Measurements from ENCODE around the gene NATD1.

NATD1 gene

GRCh38 chr17:21214777-21215541, 38.3 kb downstream of the NATD1 start:
- DNase-seq (ENCODE audit: low read depth in 2 of 2), result no peak

- peak; percentile 90 for DNase-seq (ENCODE audit: low read depth in 2 of 2)
Measured at GRCh38 chr17:21214015-21214776, 39.0 kb downstream of the NATD1 start, which contains the start of gene TMEM11. TMEM11 (minus strand) TSS chr17:21214161; CDS start chr17:21214152, 9 bp downstream.

- no peak for DNase-seq (ENCODE audit: low read depth in 2 of 2)
Measured at GRCh38 chr17:21213638-21214014, 39.6 kb downstream of the NATD1 start.

GRCh38 chr17:21212826-21213637, 40.2 kb downstream of the NATD1 start:
- DNase-seq (ENCODE audit: low read depth in 2 of 2), result no peak

- DNase-seq (ENCODE audit: low read depth in 2 of 2), result no peak
Measured at GRCh38 chr17:21211825-21212479, 41.3 kb downstream of the NATD1 start.

- DNase-seq (ENCODE audit: low read depth in 2 of 2), result no peak
Measured at GRCh38 chr17:21210411-21211076, 42.7 kb downstream of the NATD1 start.

GRCh38 chr17:21209511-21210175, 43.6 kb downstream of the NATD1 start:
- no peak for DNase-seq (ENCODE audit: low read depth in 2 of 2)

- no peak for DNase-seq (ENCODE audit: low read depth in 2 of 2)
Measured at GRCh38 chr17:21208352-21208751, 44.9 kb downstream of the NATD1 start.

GRCh38 chr17:21204935-21205334, 48.3 kb downstream of the NATD1 start:
- DNase-seq (ENCODE audit: low read depth in 2 of 2), result no peak

GRCh38 chr17:21202512-21202911, 50.7 kb downstream of the NATD1 start:
- no peak for DNase-seq (ENCODE audit: low read depth in 2 of 2)

- no peak for DNase-seq (ENCODE audit: low read depth in 2 of 2)
Measured at GRCh38 chr17:21201874-21202273, 51.3 kb downstream of the NATD1 start.

GRCh38 chr17:21201298-21201595, 52.0 kb downstream of the NATD1 start:
- DNase-seq (ENCODE audit: low read depth in 2 of 2), result no peak

GRCh38 chr17:21200590-21201297, 52.5 kb downstream of the NATD1 start:
- DNase-seq (ENCODE audit: low read depth in 2 of 2), result no peak

- no peak for DNase-seq (ENCODE audit: low read depth in 2 of 2)
Measured at GRCh38 chr17:21199856-21200255, 53.4 kb downstream of the NATD1 start.

GRCh38 chr17:21199311-21199710, 53.9 kb downstream of the NATD1 start:
- no peak for DNase-seq (ENCODE audit: low read depth in 2 of 2)

- no peak for DNase-seq (ENCODE audit: low read depth in 2 of 2)
Measured at GRCh38 chr17:21198411-21198810, 54.8 kb downstream of the NATD1 start.

- DNase-seq (ENCODE audit: low read depth in 2 of 2), result no peak
Measured at GRCh38 chr17:21196126-21196525, 57.1 kb downstream of the NATD1 start.

GRCh38 chr17:21194703-21195102, 58.5 kb downstream of the NATD1 start:
- no peak for DNase-seq (ENCODE audit: low read depth in 2 of 2)

GRCh38 chr17:21194226-21194625, 59.0 kb downstream of the NATD1 start:
- DNase-seq (ENCODE audit: low read depth in 2 of 2), result no peak

- no peak for DNase-seq (ENCODE audit: low read depth in 2 of 2)
Measured at GRCh38 chr17:21193031-21193430, 60.2 kb downstream of the NATD1 start.
